NCI-H2107 (cell line): Measurements from ENCODE around the gene CCDC70.
A peak's percentile ranks its signal among the peaks of the same experiment; 100 is the strongest.

Experiments used
- DNase-seq: peaks from one replicate; lab custom pipeline; 2025; lab: John Stamatoyannopoulos, UW

Gene CCDC70

GRCh38 chr13:51829568-51829899, 32.2 kb upstream of the CCDC70 start:
- DNase-seq, result no peak

- DNase-seq, result no peak
Measured at GRCh38 chr13:51831519-51831918, 30.2 kb upstream of the CCDC70 start.

- no peak for DNase-seq
Measured at GRCh38 chr13:51832471-51833152, 29.2 kb upstream of the CCDC70 start.

GRCh38 chr13:51833980-51834379, 27.8 kb upstream of the CCDC70 start:
- DNase-seq, result no peak

- DNase-seq, result no peak
Measured at GRCh38 chr13:51834581-51835171, 27.1 kb upstream of the CCDC70 start.

GRCh38 chr13:51837016-51837415, 24.8 kb upstream of the CCDC70 start:
- DNase-seq, result no peak

- no peak for DNase-seq
Measured at GRCh38 chr13:51838240-51838846, 23.4 kb upstream of the CCDC70 start.

GRCh38 chr13:51839711-51840540, 21.8 kb upstream of the CCDC70 start:
- no peak for DNase-seq

- no peak for DNase-seq
Measured at GRCh38 chr13:51840917-51841316, 20.9 kb upstream of the CCDC70 start.

- DNase-seq, result no peak
Measured at GRCh38 chr13:51841732-51842131, 20.0 kb upstream of the CCDC70 start.

GRCh38 chr13:51843529-51843928, 18.2 kb upstream of the CCDC70 start:
- DNase-seq, result no peak

GRCh38 chr13:51844862-51845573, 16.8 kb upstream of the CCDC70 start, which contains the start of gene TMEM272:
TSS of gene TMEM272 (minus strand) at chr13:51845177. CDS start at chr13:51838530, 6,647 bp downstream.
- peak; percentile 15 for DNase-seq

- no peak for DNase-seq
Measured at GRCh38 chr13:51845574-51846318, 16.0 kb upstream of the CCDC70 start.

GRCh38 chr13:51846756-51847155, 15.0 kb upstream of the CCDC70 start:
- DNase-seq, result no peak

GRCh38 chr13:51848674-51849073, 13.1 kb upstream of the CCDC70 start:
- no peak for DNase-seq

GRCh38 chr13:51849145-51850101, 12.3 kb upstream of the CCDC70 start:
- DNase-seq, result no peak

- DNase-seq, result no peak
Measured at GRCh38 chr13:51856027-51856736, 5.6 kb upstream of the CCDC70 start.

- DNase-seq, result no peak
Measured at GRCh38 chr13:51856998-51857397, 4.8 kb upstream of the CCDC70 start.

- DNase-seq, result no peak
Measured at GRCh38 chr13:51858433-51859247, 3.1 kb upstream of the CCDC70 start.
